Kidney (tissue), 14 donors: ENCODE results near the gene NYNRIN. TPM values are rescaled to one million over a fixed set of nuclear protein-coding genes. Genes with fewer than 3 reads are reported as not detected.
A peak's percentile ranks its signal among the peaks of the same experiment; 100 is the strongest.

Experiments used
- DNase-seq, 5 donors: peaks; one replicate each; pipeline ENCODE4 v3.0.0-alpha.2; 2013 to 2020
- FAIRE-seq: peaks from 2 replicates; lab custom pipeline; 2012; peaks lifted over from hg19 to GRCh38; lab: Jason Lieb, UNC
- H3K27ac ChIP-seq, 2 donors: one replicate each; pipeline ENCODE4 v1.7.0; 2013; ENCODE audit warnings: low read depth in 2 of 2, low read length in 2 of 2, inconsistent platforms in 1 of 2
- H3K27me3 ChIP-seq: one replicate; pipeline ENCODE4 v1.7.1; 2013; ENCODE audit warnings: low read length, inconsistent platforms; ENCODE audit not compliant: control insufficient read depth, insufficient read depth
- H3K36me3 ChIP-seq, 3 donors: one replicate each; pipeline versions ENCODE4 v1.7.0 to v1.7.1; 2013; ENCODE audit warnings: low read length in 3 of 3, control low read depth in 1 of 3, inconsistent platforms in 1 of 3; ENCODE audit not compliant: insufficient read depth in 3 of 3, control insufficient read depth in 2 of 3
- H3K4me1 ChIP-seq, 3 donors: one replicate each; pipeline versions ENCODE4 v1.7.0 to v1.7.1; 2013; ENCODE audit warnings: low read length in 3 of 3, inconsistent platforms in 1 of 3, low read depth in 1 of 3; ENCODE audit not compliant: control insufficient read depth in 2 of 3, insufficient read depth in 2 of 3
- H3K4me3 ChIP-seq, 3 donors: one replicate each; pipeline versions ENCODE4 v1.7.0 to v1.8.1; 2013; ENCODE audit warnings: low read length in 3 of 3, control low read depth in 1 of 3, inconsistent platforms in 1 of 3
- H3K9ac ChIP-seq, 3 donors: one replicate each; pipeline versions ENCODE4 v1.7.0 to v1.7.1; 2013; ENCODE audit warnings: low read length in 3 of 3, control low read depth in 1 of 3, inconsistent platforms in 1 of 3
- H3K9me3 ChIP-seq, 3 donors: one replicate each; pipeline versions ENCODE4 v1.7.0 to v1.7.1; 2013; ENCODE audit warnings: low read length in 3 of 3, control low read depth in 1 of 3, inconsistent platforms in 1 of 3; ENCODE audit not compliant: control insufficient read depth in 2 of 3, insufficient read depth in 1 of 3
- intact Hi-C: fragments of 100-400 bp; cut with DNase I; formaldehyde crosslinking; loops from one replicate; pipeline ENCODE4 v1.11.1; 2022
- polyA plus RNA-seq: library from polyadenylated mRNA; stranded (reverse); fragments of 350-450 nt; fragmentation: Illumina TruSeq; extraction: RNeasy Lipid Tissue Mini Kit (QIAGEN cat#74804); gene quantifications from one replicate; pipeline ENCODE4 v1.2.3, GENCODE V29; 2014; ENCODE audit warnings: low read depth, low replicate concordance; ENCODE audit not compliant: insufficient read depth
- total RNA-seq: library from RNA; stranded (reverse); fragmentation: NEBNext Ultra II Directional; extraction: Animal tissue kit (Norgen Biotek cat#: 25700); gene quantifications from one replicate; pipeline ENCODE4 v1.2.1, GENCODE V29; 2021
- TF ChIP-seq, protein P1 (sequence below): IDR thresholded peaks from 3 replicates; pipeline ENCODE4 v1.5.1; 2012; ENCODE audit warnings: mild to moderate bottlenecking, moderate library complexity, borderline replicate concordance; ENCODE audit not compliant: insufficient read depth; ENCODE audit errors: extremely low read depth
- donor health status: control.
- donor health status: control.
- donor health status: control.
- donor health status: control.
- donor health status: control.
- donor health status: DM: yes; HTN: yes; CAD: no.
- donor health status: Normal renal cell carcinoma (clear cell type).

The NYNRIN gene
- total and polyA plus RNA-seq, 2 donors from 2014 or later, result 4.4 to 12.1 TPM

GRCh38 chr14:24411443-24412389 lies 12.9 kb downstream of the NYNRIN start:
- H3K9me3 ChIP-seq, result no peaks in the 10 kb centered on the region
- FAIRE-seq (no peak), DNase-seq (peak in 3 of 5 donors; percentile 31 to 77 (median 41))
- intact Hi-C loops, result no loop called here
- no peak overlapping the region for H3K4me3 ChIP-seq
- TF ChIP-seq, protein P1, sequence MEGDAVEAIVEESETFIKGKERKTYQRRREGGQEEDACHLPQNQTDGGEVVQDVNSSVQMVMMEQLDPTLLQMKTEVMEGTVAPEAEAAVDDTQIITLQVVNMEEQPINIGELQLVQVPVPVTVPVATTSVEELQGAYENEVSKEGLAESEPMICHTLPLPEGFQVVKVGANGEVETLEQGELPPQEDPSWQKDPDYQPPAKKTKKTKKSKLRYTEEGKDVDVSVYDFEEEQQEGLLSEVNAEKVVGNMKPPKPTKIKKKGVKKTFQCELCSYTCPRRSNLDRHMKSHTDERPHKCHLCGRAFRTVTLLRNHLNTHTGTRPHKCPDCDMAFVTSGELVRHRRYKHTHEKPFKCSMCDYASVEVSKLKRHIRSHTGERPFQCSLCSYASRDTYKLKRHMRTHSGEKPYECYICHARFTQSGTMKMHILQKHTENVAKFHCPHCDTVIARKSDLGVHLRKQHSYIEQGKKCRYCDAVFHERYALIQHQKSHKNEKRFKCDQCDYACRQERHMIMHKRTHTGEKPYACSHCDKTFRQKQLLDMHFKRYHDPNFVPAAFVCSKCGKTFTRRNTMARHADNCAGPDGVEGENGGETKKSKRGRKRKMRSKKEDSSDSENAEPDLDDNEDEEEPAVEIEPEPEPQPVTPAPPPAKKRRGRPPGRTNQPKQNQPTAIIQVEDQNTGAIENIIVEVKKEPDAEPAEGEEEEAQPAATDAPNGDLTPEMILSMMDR, result peak; percentile 56
- peaks cover 0 to 7% (median 2%) of the 10 kb centered on the region in 3 donors for H3K36me3 ChIP-seq
- H3K27me3 ChIP-seq, result no peaks in the 10 kb centered on the region
- no peak overlapping the region for H3K9ac ChIP-seq
- H3K27ac ChIP-seq, result no peak overlapping the region
- no peaks in the 10 kb centered on the region for H3K4me1 ChIP-seq

DNA sequence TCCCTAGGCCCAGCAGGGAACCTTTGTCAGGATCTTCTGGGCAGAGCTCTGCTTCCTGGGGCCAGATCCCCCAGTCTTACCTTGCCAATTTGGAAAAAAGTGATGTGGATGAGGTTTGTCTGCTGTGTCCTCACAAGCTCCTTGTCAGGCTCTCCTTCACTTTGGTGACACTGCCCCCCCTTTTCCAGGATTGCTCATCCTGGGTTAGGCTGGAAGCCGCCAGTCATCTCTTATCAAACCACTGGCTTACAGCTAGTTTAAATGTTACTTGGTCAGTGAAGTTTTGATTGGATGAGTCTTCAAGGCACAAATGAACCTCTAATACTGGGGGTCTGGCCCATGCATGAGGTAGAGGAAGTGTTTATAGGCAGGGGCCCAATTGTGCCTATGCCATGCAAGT lies 15.3 kb downstream of the NYNRIN start:
- Histone ChIP-seq H3K27ac (no peak overlapping the region), H3K27me3 (no peaks in the 10 kb centered on the region), H3K9ac (no peak overlapping the region), H3K9me3 (no peaks in the 10 kb centered on the region), H3K4me3 (no peak overlapping the region), H3K4me1 (no peaks in the 10 kb centered on the region), H3K36me3 (peaks cover 0 to 7% (median 2%) of the 10 kb centered on the region in 3 donors)
- TF ChIP-seq, protein P1, result no peak
- intact Hi-C loops, result no loop called here
- DNase-seq, result no peak
- FAIRE-seq, result no peak

GRCh38 chr14:24414732-24415420 lies 16.1 kb downstream of the NYNRIN start:
- TF ChIP-seq, protein P1, result no peak
- peaks cover 0 to 7% (median 2%) of the 10 kb centered on the region in 3 donors for H3K36me3 ChIP-seq
- no peaks in the 10 kb centered on the region for H3K27me3 ChIP-seq
- H3K9me3 ChIP-seq, result no peaks in the 10 kb centered on the region
- H3K4me1 ChIP-seq, result no peaks in the 10 kb centered on the region
- intact Hi-C loops, result no loop called here
- H3K9ac ChIP-seq, result no peak overlapping the region
- no peak overlapping the region for H3K4me3 ChIP-seq
- DNase-seq (no peak), FAIRE-seq (no peak)
- no peak overlapping the region for H3K27ac ChIP-seq
